Breast epithelium (tissue), 3 donors: ENCODE measurements around the gene ROCK2.
"Not testable (repeated sequence)": the region's sequence is repeated elsewhere in the genome, so short reads cannot be mapped to it uniquely, and the experiment has no call there.

Experiments used
- POLR2A ChIP-seq: fragments of 450-650 bp; IDR thresholded peaks from one replicate; pipeline ENCODE4 v1.6.1; 2016; ENCODE audit warnings: antibody characterized with exemption, mild to moderate bottlenecking, moderate library complexity
- POLR2AphosphoS5 ChIP-seq, 3 donors: sonication (generic); formaldehyde crosslinking; IDR thresholded peaks; one replicate each; pipeline ENCODE4 v1.6.1; 2017; ENCODE audit warnings: antibody characterized with exemption in 3 of 3
- TF ChIP-seq, protein P1 (sequence below), 3 donors: fragments of 450-650 bp; IDR thresholded peaks; one replicate each; pipeline ENCODE4 v1.5.1; 2016 to 2017; ENCODE audit warnings: antibody characterized with exemption in 3 of 3, mild to moderate bottlenecking in 3 of 3, moderate library complexity in 3 of 3

DNA sequence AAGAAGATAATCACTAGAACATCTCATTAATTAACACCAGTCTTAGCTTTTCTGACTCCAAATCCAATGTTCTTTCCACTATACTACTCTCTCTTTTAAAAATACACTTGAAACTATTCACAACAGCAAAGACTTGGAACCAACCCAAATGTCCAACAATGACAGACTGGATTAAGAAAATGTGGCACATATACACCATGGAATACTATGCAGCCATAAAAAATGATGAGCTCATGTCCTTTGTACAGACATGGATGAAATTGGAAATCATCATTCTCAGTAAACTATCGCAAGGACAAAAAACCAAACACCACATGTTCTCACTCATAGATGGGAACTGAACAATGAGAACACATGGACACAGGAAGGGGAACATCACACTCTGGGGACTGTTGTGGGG is 15.9 kb downstream of the ROCK2 start:
- TF ChIP-seq, protein P1, sequence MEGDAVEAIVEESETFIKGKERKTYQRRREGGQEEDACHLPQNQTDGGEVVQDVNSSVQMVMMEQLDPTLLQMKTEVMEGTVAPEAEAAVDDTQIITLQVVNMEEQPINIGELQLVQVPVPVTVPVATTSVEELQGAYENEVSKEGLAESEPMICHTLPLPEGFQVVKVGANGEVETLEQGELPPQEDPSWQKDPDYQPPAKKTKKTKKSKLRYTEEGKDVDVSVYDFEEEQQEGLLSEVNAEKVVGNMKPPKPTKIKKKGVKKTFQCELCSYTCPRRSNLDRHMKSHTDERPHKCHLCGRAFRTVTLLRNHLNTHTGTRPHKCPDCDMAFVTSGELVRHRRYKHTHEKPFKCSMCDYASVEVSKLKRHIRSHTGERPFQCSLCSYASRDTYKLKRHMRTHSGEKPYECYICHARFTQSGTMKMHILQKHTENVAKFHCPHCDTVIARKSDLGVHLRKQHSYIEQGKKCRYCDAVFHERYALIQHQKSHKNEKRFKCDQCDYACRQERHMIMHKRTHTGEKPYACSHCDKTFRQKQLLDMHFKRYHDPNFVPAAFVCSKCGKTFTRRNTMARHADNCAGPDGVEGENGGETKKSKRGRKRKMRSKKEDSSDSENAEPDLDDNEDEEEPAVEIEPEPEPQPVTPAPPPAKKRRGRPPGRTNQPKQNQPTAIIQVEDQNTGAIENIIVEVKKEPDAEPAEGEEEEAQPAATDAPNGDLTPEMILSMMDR (IDR thresholded peaks at IDR 0.05) = not testable (repeated sequence)
- TF ChIP-seq POLR2A; POLR2AphosphoS5 (IDR thresholded peaks at IDR 0.05): not testable (repeated sequence)
